AG10803 (cell line): ENCODE data around the gene ADAT1.

Experiments
- DNase-seq: peaks from one replicate; pipeline ENCODE4 v3.0.0; 2010; ENCODE audit warnings: low read depth
- H3K4me3 ChIP-seq: 2 replicates; pipeline ENCODE4 v1.5.1; 2011; ENCODE audit warnings: mild to moderate bottlenecking, low read length, control low read depth
- CTCF ChIP-seq: conservative IDR thresholded peaks from 2 replicates; pipeline ENCODE4 v1.5.1; 2011; ENCODE audit warnings: mild to moderate bottlenecking, low read length, control low read depth, inconsistent platforms

Gene ADAT1

GRCh38 chr16:75648265-75649076 lies 25.4 kb upstream of the ADAT1 start:
- TF ChIP-seq CTCF = no peak
- peak overlapping the region; percentile 97 for H3K4me3 ChIP-seq
- peak; percentile 64 for DNase-seq

GRCh38 chr16:75647492-75648264 lies 24.6 kb upstream of the ADAT1 start, which contains the start of the genes KARS1 and TERF2IP:
KARS1 (minus strand) TSS chr16:75647665; CDS start chr16:75647639, 26 bp downstream.
TERF2IP (plus strand) TSS chr16:75647773; CDS start chr16:75647883, 110 bp downstream.
- peak within 1 kb of the TSS; percentile 97 for H3K4me3 ChIP-seq
- DNase-seq = peak; percentile 90
- TF ChIP-seq CTCF = no peak

- no peak for DNase-seq
- TF ChIP-seq CTCF = no peak
- H3K4me3 ChIP-seq = peak overlapping the region; percentile 97
These were observed 24.0 kb upstream of the ADAT1 start for GRCh38 chr16:75647112-75647491.

- DNase-seq = no peak
- H3K4me3 ChIP-seq = no peak overlapping the region
- TF ChIP-seq CTCF = no peak
These were observed 21.3 kb upstream of the ADAT1 start for GRCh38 chr16:75644240-75645012.

- TF ChIP-seq CTCF = no peak
- no peak for DNase-seq
- no peak overlapping the region for H3K4me3 ChIP-seq
These were observed 17.5 kb upstream of the ADAT1 start for GRCh38 chr16:75640598-75640997.

GRCh38 chr16:75635036-75635435 lies 12.0 kb upstream of the ADAT1 start:
- no peak for DNase-seq
- no peak for TF ChIP-seq CTCF
- no peak overlapping the region for H3K4me3 ChIP-seq
